Measurements from ENCODE around the gene NAT16.

NAT16 gene

GRCh38 chr7:101180130-101180755, at the start of gene NAT16:
NAT16 (minus strand) TSS chr7:101180293; CDS start chr7:101174807, 5,486 bp downstream.
- no peaks in the 10 kb centered on the region for H3K36me3 ChIP-seq (ENCODE audit: low read depth)
- peaks cover 41% of the 10 kb centered on the region for H3K27me3 ChIP-seq (ENCODE audit: insufficient read depth, poor library complexity, severe bottlenecking)
- TF ChIP-seq, protein P1, sequence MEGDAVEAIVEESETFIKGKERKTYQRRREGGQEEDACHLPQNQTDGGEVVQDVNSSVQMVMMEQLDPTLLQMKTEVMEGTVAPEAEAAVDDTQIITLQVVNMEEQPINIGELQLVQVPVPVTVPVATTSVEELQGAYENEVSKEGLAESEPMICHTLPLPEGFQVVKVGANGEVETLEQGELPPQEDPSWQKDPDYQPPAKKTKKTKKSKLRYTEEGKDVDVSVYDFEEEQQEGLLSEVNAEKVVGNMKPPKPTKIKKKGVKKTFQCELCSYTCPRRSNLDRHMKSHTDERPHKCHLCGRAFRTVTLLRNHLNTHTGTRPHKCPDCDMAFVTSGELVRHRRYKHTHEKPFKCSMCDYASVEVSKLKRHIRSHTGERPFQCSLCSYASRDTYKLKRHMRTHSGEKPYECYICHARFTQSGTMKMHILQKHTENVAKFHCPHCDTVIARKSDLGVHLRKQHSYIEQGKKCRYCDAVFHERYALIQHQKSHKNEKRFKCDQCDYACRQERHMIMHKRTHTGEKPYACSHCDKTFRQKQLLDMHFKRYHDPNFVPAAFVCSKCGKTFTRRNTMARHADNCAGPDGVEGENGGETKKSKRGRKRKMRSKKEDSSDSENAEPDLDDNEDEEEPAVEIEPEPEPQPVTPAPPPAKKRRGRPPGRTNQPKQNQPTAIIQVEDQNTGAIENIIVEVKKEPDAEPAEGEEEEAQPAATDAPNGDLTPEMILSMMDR (IDR thresholded peaks at IDR 0.05; ENCODE audit: poor library complexity, severe bottlenecking) = no peak
- ATAC-seq (ENCODE audit: low read depth) (no peak), DNase-seq (ENCODE audit: low spot score) (no peak)
- H3K9me3 ChIP-seq (ENCODE audit: severe bottlenecking) = no peaks in the 10 kb centered on the region
- no peak within 1 kb of the TSS for H3K4me3 ChIP-seq (ENCODE audit: severe bottlenecking)
- H3K27ac ChIP-seq (ENCODE audit: poor library complexity, severe bottlenecking) = no peak within 1 kb of the TSS
- H3K4me1 ChIP-seq (ENCODE audit: insufficient read depth, poor library complexity, severe bottlenecking) = no peaks in the 10 kb centered on the region

- peaks cover 3% of the 10 kb centered on the region for H3K4me1 ChIP-seq (ENCODE audit: insufficient read depth, poor library complexity, severe bottlenecking)
- DNase-seq (ENCODE audit: low spot score) (no peak), ATAC-seq (ENCODE audit: low read depth) (no peak)
- no peak overlapping the region for H3K4me3 ChIP-seq (ENCODE audit: severe bottlenecking)
- no peaks in the 10 kb centered on the region for H3K27me3 ChIP-seq (ENCODE audit: insufficient read depth, poor library complexity, severe bottlenecking)
- no peaks in the 10 kb centered on the region for H3K9me3 ChIP-seq (ENCODE audit: severe bottlenecking)
- peaks cover 35% of the 10 kb centered on the region for H3K36me3 ChIP-seq (ENCODE audit: low read depth)
- no peak overlapping the region for H3K27ac ChIP-seq (ENCODE audit: poor library complexity, severe bottlenecking)
- TF ChIP-seq, protein P1 (IDR thresholded peaks at IDR 0.05; ENCODE audit: poor library complexity, severe bottlenecking) = no peak
Measured at GRCh38 chr7:101226721-101227120, 46.6 kb upstream of the NAT16 start.

DNA sequence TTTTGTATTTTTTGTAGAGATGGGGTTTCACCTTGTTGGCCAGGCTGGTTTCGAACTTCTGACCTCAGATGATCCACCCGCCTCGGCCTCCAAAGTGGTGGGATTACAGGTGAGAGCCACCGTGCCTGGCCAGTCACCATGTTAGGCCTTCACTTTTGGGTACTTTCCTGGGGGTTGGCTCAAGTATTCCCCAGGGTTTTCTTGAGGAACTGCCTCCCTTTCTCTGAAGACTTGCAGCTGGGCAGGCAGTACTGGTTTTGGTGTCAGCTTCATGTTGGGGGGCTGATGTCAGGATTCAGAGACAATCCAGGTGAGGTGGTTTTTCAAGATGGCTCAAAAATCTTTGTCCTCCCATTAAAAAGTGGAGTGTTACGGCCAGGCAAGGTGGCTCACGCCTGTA, 45.6 kb upstream of the NAT16 start:
- DNase-seq (ENCODE audit: low spot score) (no peak), ATAC-seq (ENCODE audit: low read depth) (no peak)
- no peaks in the 10 kb centered on the region for H3K9me3 ChIP-seq (ENCODE audit: severe bottlenecking)
- no peaks in the 10 kb centered on the region for H3K4me1 ChIP-seq (ENCODE audit: insufficient read depth, poor library complexity, severe bottlenecking)
- H3K4me3 ChIP-seq (ENCODE audit: severe bottlenecking) = no peak overlapping the region
- no peaks in the 10 kb centered on the region for H3K27me3 ChIP-seq (ENCODE audit: insufficient read depth, poor library complexity, severe bottlenecking)
- TF ChIP-seq, protein P1 (IDR thresholded peaks at IDR 0.05; ENCODE audit: poor library complexity, severe bottlenecking) = no peak
- peaks cover 35% of the 10 kb centered on the region for H3K36me3 ChIP-seq (ENCODE audit: low read depth)
- H3K27ac ChIP-seq (ENCODE audit: poor library complexity, severe bottlenecking) = no peak overlapping the region

DNA sequence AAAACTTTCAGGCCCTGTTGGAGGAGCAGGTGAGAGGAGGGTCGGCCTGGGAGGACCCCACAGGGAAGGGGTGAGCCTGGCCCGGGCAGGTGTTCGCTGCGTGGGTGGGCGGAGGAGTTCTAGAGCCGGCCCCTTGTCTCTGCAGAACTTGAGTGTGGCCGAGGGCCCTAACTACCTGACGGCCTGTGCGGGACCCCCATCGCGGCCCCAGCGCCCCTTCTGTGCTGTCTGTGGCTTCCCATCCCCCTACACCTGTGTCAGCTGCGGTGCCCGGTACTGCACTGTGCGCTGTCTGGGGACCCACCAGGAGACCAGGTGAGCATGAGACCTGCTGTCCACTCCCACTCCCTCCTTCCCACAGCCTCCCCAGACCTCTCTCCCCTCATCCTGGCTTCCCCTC, 43.4 kb upstream of the NAT16 start:
- H3K36me3 ChIP-seq (ENCODE audit: low read depth) = peaks cover 35% of the 10 kb centered on the region
- no peaks in the 10 kb centered on the region for H3K27me3 ChIP-seq (ENCODE audit: insufficient read depth, poor library complexity, severe bottlenecking)
- DNase-seq (ENCODE audit: low spot score) (peak; percentile 52), ATAC-seq (ENCODE audit: low read depth) (no peak)
- TF ChIP-seq, protein P1 (IDR thresholded peaks at IDR 0.05; ENCODE audit: poor library complexity, severe bottlenecking) = no peak
- H3K9me3 ChIP-seq (ENCODE audit: severe bottlenecking) = no peaks in the 10 kb centered on the region
- H3K4me3 ChIP-seq (ENCODE audit: severe bottlenecking) = no peak overlapping the region
- no peaks in the 10 kb centered on the region for H3K4me1 ChIP-seq (ENCODE audit: insufficient read depth, poor library complexity, severe bottlenecking)
- no peak overlapping the region for H3K27ac ChIP-seq (ENCODE audit: poor library complexity, severe bottlenecking)

- H3K27ac ChIP-seq (ENCODE audit: poor library complexity, severe bottlenecking) = no peak overlapping the region
- H3K9me3 ChIP-seq (ENCODE audit: severe bottlenecking) = no peaks in the 10 kb centered on the region
- no peak for ATAC-seq (ENCODE audit: low read depth)
- no peaks in the 10 kb centered on the region for H3K27me3 ChIP-seq (ENCODE audit: insufficient read depth, poor library complexity, severe bottlenecking)
- peaks cover 29% of the 10 kb centered on the region for H3K36me3 ChIP-seq (ENCODE audit: low read depth)
- H3K4me3 ChIP-seq (ENCODE audit: severe bottlenecking) = no peak overlapping the region
- TF ChIP-seq, protein P1 (IDR thresholded peaks at IDR 0.05; ENCODE audit: poor library complexity, severe bottlenecking) = no peak
- peak; percentile 42 for DNase-seq (ENCODE audit: low spot score)
- H3K4me1 ChIP-seq (ENCODE audit: insufficient read depth, poor library complexity, severe bottlenecking) = no peaks in the 10 kb centered on the region
Measured at GRCh38 chr7:101222275-101222830, 42.3 kb upstream of the NAT16 start.
